HG03457 (cell line): Measurements from ENCODE around the gene PAX8.

Source experiments
- ATAC-seq: cut with Tn5 transposase; IDR thresholded peaks from one replicate; pipeline ENCODE4 v1.9.1; 2021; ENCODE audit warnings: moderate number of reproducible peaks; ENCODE audit not compliant: unreplicated experiment

Gene PAX8

GRCh38 chr2:113209011-113209645 lies 69.6 kb downstream of the PAX8 start:
- no peak for ATAC-seq

- no peak for ATAC-seq
These were observed 70.3 kb downstream of the PAX8 start for GRCh38 chr2:113208396-113208795.

GRCh38 chr2:113207021-113207420 lies 71.7 kb downstream of the PAX8 start:
- no peak for ATAC-seq

- ATAC-seq, result no peak
These were observed 72.5 kb downstream of the PAX8 start for GRCh38 chr2:113206251-113206650.

- peak; percentile 70 for ATAC-seq
These were observed 74.7 kb downstream of the PAX8 start for GRCh38 chr2:113203901-113204519.

- no peak for ATAC-seq
These were observed 75.5 kb downstream of the PAX8 start for GRCh38 chr2:113203217-113203530.

- ATAC-seq, result no peak
These were observed 76.2 kb downstream of the PAX8 start for GRCh38 chr2:113202305-113203216.

GRCh38 chr2:113201496-113202304 lies 77.0 kb downstream of the PAX8 start:
- ATAC-seq, result no peak

GRCh38 chr2:113200736-113201490 lies 77.8 kb downstream of the PAX8 start:
- no peak for ATAC-seq

GRCh38 chr2:113200236-113200635 lies 78.5 kb downstream of the PAX8 start:
- ATAC-seq, result no peak

GRCh38 chr2:113198790-113199612 lies 79.7 kb downstream of the PAX8 start:
- ATAC-seq, result peak; percentile 56

- no peak for ATAC-seq
These were observed 80.5 kb downstream of the PAX8 start for GRCh38 chr2:113198048-113198789.

GRCh38 chr2:113197347-113198047 lies 81.2 kb downstream of the PAX8 start:
- no peak for ATAC-seq

- no peak for ATAC-seq
These were observed 81.9 kb downstream of the PAX8 start for GRCh38 chr2:113196839-113197238.

- no peak for ATAC-seq
These were observed 82.7 kb downstream of the PAX8 start for GRCh38 chr2:113195923-113196501.

GRCh38 chr2:113192459-113193100 lies 86.1 kb downstream of the PAX8 start:
- ATAC-seq, result no peak

- ATAC-seq, result no peak
These were observed 87.8 kb downstream of the PAX8 start for GRCh38 chr2:113190871-113191270.
